ENCODE results near the gene SERGEF. TPM values are rescaled to one million over a fixed set of nuclear protein-coding genes. Genes with fewer than 3 reads are reported as not detected.
"Not testable (repeated sequence)": the region's sequence is repeated elsewhere in the genome, so short reads cannot be mapped to it uniquely, and the experiment has no call there.

SERGEF gene
- polyA plus RNA-seq, 1 donor = 11.9 TPM

- not testable (repeated sequence) for DNase-seq
Measured at GRCh38 chr11:18000128-18000527, 12.7 kb downstream of the SERGEF start.

- DNase-seq = no peak
Measured at GRCh38 chr11:17992916-17993315, 19.9 kb downstream of the SERGEF start.

DNA sequence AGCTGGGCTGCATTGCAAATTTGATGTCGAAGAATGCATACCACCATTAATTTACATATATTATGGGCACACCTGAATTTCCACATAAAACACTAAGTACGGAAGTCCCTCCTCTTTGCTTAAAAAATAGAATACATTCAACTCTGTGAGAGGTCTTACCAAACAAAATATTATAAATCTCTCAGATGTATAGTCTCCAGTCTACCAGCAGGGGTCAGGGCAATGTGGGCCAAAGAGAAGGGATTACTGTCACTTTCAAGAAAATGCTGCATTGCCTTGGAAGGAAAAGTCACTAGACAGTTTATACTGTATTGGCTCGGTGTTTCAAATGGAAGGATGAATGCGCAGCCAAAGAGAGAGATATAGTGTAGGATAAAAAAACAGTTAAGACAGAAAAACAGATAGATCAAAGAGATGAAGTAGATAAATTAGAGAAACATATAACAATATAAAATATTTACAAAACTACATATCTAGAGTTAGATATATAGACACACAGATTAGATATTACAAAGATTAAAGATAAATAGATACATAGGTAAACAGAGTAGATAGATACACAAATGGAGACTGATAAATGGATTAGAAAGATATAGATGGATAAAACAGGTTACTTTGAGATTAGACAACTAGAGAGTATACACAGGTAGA is 20.9 kb downstream of the SERGEF start:
- no peak for DNase-seq

DNA sequence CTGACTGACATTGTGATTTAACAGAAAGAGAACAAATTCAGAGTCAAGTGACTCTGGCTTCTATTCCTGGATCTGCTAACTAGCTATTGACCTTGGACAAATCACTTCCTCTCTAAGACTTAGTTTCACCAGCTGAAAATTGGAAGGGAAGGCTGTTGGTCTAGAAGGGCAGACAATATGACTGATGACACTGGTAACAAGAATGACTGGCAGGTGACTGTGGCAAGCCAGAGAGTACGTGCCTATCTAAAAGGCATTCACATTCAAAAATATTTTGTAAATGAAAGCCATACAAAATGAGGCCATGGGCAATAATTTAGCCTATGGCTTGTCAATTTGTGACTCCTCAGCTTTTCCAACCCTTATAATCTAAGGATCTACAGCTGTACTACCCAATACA is 23.5 kb downstream of the SERGEF start:
- no peak for DNase-seq

- no peak for DNase-seq
Measured at GRCh38 chr11:17988465-17988864, 24.4 kb downstream of the SERGEF start.

DNA sequence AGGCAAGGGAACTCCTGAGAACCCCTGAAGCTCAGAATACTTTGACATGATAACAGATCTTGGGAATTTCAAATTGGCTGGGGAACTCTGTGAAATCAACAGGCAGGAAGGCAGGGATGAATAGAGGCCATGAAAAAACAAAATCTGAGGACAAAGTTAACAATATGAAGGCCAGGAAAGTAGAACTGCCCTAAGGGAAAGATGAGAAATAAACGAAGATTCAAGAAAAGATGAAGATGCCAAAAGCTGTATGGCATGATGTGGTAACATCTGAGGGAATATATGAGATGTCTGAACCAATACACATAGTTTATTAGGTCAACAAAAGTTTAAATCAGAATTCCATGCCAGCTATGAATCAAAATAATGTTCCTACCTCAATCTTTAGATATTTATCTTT is 25.0 kb downstream of the SERGEF start:
- DNase-seq = no peak

DNA sequence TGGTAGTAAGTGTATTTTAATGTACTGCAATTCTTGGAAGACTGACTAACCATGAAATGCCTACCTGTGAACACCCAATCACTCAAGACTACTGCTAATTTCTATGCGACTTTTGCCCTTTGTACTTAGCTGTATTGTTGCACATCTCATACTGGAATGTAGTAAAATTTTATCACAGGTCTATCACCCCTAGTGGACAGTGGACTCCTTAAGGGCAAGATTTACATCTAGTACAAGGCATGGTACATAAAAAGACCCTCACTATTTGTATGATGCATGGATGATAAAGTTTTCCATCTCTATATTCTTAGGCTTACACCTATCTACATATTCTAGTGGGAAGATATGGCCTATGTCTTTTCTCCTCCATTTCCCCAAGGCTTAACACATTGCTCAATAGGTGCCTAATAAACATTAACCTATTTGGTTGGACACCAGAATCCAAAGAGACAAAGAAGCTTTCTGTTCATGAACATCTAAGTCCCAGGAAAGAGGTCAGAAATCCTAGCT is 26.1 kb downstream of the SERGEF start:
- DNase-seq = no peak

DNA sequence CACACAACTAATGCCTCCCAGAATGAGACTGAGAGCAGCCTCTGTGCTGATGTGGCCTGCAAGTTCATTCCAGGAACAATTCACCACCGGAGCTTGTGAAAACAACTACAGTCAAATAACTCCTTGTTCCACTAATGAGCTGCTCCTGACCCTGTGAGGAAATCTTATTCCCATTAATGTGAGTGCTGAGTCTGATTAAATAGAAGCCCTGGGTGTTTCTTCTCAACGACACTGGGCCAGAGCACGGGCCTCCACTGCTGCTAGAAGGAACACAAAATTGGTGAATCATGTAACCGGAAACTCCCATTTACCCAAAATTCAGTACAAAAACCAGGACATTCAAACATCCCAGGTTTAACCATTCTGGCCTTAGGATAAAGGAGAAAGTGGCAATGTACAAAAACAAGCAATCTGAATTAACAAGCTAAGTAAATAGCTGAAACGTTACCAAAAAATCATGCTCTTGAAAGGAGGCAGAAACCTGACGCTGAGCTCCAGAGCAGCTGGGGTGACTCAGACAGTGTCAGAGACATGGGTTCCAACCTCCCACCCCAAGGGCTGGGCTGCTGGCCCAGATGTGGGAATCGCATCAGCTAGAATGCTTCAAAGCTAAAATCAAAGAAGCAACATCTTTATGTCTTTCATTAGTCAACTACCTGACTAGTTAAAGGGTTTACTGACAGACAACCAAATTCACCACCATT is 26.7 kb downstream of the SERGEF start:
- DNase-seq = no peak

DNA sequence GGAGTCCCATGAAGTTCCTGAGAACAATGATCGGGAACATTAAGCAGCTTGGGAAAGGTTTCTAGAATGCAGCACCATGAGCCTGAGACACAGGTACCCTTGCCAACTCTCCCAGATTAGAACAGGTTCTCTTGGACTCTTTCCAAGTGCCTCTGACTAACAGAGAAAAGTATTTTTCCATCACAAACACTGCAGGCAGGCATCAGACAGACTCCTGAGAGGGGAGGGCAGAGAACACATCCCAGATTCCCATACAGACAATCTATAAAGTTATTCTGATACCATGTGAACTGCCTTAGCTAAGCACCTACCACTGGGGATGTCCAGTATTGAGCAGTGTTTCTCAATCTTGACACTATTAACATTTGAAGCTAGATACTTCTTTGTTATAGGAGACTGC is 27.3 kb downstream of the SERGEF start:
- DNase-seq = no peak

DNA sequence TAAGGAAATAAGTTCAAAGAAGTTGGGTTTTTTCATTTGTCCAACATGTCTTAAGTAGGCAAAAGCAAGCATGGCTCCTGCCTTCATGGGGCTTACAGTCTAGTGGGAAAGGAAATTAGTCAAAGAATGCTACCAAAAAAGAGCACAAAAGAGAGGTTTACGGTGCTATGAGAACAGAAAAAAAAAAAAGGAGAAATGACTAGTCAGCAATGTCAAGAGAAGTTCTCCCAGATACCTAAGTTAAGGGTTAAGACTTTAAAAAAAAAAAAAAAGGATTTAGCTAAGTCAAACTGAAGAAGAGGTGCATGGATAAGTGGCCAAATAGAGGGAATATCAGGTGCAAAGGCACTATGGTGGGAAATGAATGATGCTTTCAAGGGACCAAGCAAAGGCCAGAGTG is 29.3 kb downstream of the SERGEF start:
- no peak for DNase-seq

DNA sequence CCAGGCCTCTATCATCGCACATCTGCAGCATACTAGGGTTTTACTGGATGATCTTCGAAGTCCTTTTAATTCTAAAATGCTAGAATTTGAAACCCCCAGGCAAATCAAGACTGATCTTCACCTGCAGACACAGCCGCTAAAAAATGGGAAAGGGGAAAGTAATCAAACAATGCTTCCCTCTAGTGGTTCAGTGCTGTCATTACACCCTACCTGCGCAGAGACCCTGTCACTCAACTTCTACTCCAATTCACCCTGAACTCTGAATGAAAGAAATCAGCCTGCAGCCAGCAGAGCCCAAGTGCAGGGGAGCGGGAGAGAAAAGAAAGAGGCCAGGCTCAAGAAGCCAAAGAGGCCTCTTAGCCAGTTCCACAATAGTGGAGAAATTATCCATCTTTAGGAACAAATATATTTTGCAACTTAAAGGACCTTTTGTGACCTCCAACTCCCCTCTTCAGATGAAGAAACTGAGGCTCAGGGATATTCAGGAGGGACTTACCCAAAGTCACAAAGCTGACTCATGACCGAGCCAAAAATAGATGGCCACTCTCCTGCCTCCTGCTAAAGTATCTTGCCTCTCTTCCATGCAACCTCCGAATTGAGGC is 33.0 kb downstream of the SERGEF start:
- no peak for DNase-seq

DNA sequence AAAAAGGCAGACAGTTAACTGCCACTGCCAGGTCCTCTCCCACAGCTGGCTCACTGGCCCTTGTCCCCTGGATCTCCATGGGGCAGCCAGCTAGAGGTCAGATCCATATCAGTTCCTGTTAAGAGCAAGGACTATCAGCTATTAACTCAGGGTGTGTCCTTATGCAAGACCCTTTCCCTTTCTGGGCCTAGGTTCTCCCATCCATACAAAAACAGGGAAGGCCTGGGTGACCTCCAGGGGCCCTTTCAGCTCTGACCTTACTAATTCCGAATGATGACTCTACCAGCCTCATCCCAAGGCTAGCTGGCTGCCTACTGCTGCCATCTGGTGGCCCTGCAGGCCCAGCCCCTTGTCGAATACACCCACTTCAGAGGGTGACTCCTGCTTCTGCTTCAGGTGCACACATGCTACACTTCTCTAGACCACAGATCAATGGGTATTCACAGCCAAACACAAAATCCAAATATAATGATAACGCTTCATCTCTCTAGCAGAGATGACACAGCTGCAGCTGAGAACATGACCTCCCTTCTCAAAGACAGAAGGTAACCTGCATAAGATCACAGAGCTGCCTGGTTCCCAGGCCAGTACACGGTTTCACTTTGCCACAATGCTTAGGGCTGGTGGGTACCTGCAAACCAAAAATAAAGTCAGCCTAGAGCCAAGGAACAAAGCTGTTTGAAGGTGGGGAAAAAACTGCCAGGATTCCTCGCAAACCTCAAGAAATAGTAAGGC is 34.1 kb downstream of the SERGEF start:
- DNase-seq = peak; percentile 23

DNA sequence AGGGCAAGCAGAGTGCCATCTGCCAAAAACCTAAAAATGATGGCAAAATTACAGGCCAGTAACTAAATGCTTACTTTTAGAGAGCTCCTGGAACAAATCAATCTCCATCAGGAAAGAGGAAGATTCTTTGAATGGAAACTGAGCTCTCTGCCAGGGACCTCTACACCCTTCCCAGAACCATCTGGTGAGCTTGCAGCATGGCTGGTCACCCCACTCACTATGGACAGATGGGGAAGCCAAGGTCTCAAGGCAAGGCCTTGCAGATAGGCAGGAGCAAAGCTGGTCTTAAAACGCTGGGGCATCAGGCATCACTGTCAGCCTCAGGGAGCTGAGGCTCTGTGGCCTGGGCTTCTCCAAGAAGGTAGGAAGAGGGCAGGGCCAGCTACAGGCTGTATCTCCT is 36.2 kb downstream of the SERGEF start:
- DNase-seq = no peak

DNA sequence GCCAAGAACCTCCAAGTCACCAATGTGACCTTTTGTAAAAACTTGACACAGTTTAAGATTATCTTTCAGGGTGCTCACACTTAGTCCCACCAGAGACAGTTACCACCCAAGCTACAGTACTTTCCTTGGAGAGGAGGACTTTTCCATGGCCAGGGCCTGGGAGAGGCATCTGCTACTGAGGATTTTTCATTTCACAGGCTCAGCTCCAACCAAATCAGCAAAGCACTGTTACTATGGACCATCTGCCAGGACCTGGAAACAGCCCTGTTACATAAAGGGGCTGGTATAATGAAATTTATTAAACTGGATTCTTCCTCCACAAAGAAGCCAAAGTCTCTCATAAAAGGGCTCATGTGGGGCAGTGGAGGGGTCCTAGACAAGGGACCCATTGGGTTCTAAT is 38.6 kb downstream of the SERGEF start:
- no peak for DNase-seq

GRCh38 chr11:17972987-17973386 is 39.9 kb downstream of the SERGEF start:
- peak; percentile 61 for DNase-seq

DNA sequence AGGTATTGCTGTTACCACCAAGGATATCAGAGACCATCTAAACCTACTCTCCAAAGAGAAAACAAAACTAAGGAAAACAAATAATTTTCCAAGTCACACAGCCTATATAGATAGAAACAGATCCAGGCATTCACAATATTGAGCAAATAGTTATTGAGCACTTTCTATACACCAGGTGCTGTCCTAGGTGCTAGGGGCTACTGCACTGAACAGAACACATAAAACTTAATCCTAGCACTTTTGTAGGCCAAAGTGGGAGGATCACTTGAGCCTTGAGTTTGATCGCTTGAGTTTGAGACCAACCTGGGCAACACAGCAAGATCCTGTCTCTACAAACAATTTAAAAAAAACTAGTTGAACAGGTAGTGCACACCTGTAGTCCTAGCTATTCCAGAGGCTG is 44.6 kb downstream of the SERGEF start:
- no peak for DNase-seq

- DNase-seq = no peak
Measured at GRCh38 chr11:17967661-17968060, 45.2 kb downstream of the SERGEF start.

DNA sequence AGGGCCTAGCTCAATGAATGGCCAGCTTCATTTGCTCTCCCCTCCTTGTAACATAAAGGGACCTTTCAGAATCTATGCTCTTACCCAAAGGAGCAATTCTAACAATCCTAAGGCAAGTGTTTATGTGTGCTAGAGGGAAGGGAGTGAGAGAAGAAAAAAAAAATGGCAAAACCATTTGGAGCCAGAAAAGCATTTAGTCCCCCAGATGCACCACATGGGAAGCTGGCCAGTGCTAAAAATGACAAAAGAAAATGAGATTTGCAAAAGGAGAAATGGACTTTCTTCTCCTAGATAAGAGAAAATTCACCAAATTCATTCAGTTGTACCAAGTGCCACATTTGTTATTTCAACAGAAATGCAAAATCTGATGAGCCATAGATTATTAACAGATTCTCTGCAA is 52.8 kb downstream of the SERGEF start:
- no peak for DNase-seq

- no peak for DNase-seq
Measured at GRCh38 chr11:17958446-17958845, 54.4 kb downstream of the SERGEF start.

- no peak for DNase-seq
Measured at GRCh38 chr11:17954395-17955252, 58.2 kb downstream of the SERGEF start.

GRCh38 chr11:17952487-17952886 is 60.4 kb downstream of the SERGEF start:
- no peak for DNase-seq

All from hindlimb muscle (tissue), 1 donor.